ENCODE results near the gene PAF1. TPM values are rescaled to one million over a fixed set of nuclear protein-coding genes. Genes with fewer than 3 reads are reported as not detected.

The PAF1 gene
- total and polyA plus RNA-seq, 2 donors (not counting 1 experiment from before 2014, with no cell fraction given), result 46.4 to 65.5 TPM

- Histone ChIP-seq H3K79me2 (ENCODE audit: control insufficient read depth, insufficient read depth, low read length) (peaks cover 29% of the 10 kb centered on the region), H3K4me3 (replicated peaks in 1 of 4; ENCODE audit: control extremely low read depth in 1 of 4, insufficient read depth in 1 of 4, low read depth in 3 of 4, low read length in 4 of 4) (peak within 1 kb of the TSS; percentile 85 to 96 (median 90)), H3K9ac (ENCODE audit: insufficient read depth, low read length) (peak within 1 kb of the TSS; percentile 91), H3K9me3 (ENCODE audit: control insufficient read depth, insufficient read depth, low read depth, low read length) (no peaks in the 10 kb centered on the region), H3K27me3 (ENCODE audit: control insufficient read depth, insufficient read depth, low read length) (no peaks in the 10 kb centered on the region), H3K36me3 (ENCODE audit: control insufficient read depth, insufficient read depth, low read length) (peaks cover 14% of the 10 kb centered on the region), H4K20me1 (ENCODE audit: control insufficient read depth, extremely low read depth, insufficient read depth, low read length) (no peaks in the 10 kb centered on the region), H2AFZ (ENCODE audit: low read length) (no peak within 1 kb of the TSS), H3K27ac (ENCODE audit: insufficient read depth, low read length) (peak within 1 kb of the TSS; percentile 93), H3K4me1 (ENCODE audit: control insufficient read depth, extremely low read depth, insufficient read depth, low read length) (peaks cover 13% of the 10 kb centered on the region), H3K4me2 (ENCODE audit: extremely low read depth, insufficient read depth, low read length) (peak within 1 kb of the TSS; percentile 73)
- peak; percentile 96 to 98 for DNase-seq (ENCODE audit: low read depth in 2 of 2)
- TF ChIP-seq CTCF (conservative IDR thresholded peaks at IDR 0.05 in 1 of 2, IDR thresholded peaks at IDR 0.05 in 1 of 2; ENCODE audit: low read depth in 1 of 2, low read length in 2 of 2) (no peak), EZH2 (IDR thresholded peaks at IDR 0.05; ENCODE audit: low read length, missing control alignments) (no peak)
These were observed 44.8 kb upstream of the PAF1 start, which contains the start of gene RPS16 for GRCh38 chr19:39435499-39436349. TSS of gene RPS16 (minus strand) at chr19:39435949. CDS start at chr19:39435895, 54 bp downstream.

- no peak for TF ChIP-seq EZH2 (IDR thresholded peaks at IDR 0.05; ENCODE audit: low read length, missing control alignments)
- no peak for TF ChIP-seq CTCF (conservative IDR thresholded peaks at IDR 0.05 in 1 of 2, IDR thresholded peaks at IDR 0.05 in 1 of 2; ENCODE audit: low read depth in 1 of 2, low read length in 2 of 2)
- Histone ChIP-seq H3K36me3 (ENCODE audit: control insufficient read depth, insufficient read depth, low read length) (peaks cover 14% of the 10 kb centered on the region), H3K9me3 (ENCODE audit: control insufficient read depth, insufficient read depth, low read depth, low read length) (no peaks in the 10 kb centered on the region), H3K4me2 (ENCODE audit: extremely low read depth, insufficient read depth, low read length) (peak overlapping the region; percentile 73), H3K27ac (ENCODE audit: insufficient read depth, low read length) (peak overlapping the region; percentile 93), H3K9ac (ENCODE audit: insufficient read depth, low read length) (peak overlapping the region; percentile 36), H3K4me1 (ENCODE audit: control insufficient read depth, extremely low read depth, insufficient read depth, low read length) (peaks cover 13% of the 10 kb centered on the region), H3K27me3 (ENCODE audit: control insufficient read depth, insufficient read depth, low read length) (no peaks in the 10 kb centered on the region), H3K79me2 (ENCODE audit: control insufficient read depth, insufficient read depth, low read length) (peaks cover 29% of the 10 kb centered on the region), H4K20me1 (ENCODE audit: control insufficient read depth, extremely low read depth, insufficient read depth, low read length) (no peaks in the 10 kb centered on the region), H3K4me3 (replicated peaks in 1 of 4; ENCODE audit: control extremely low read depth in 1 of 4, insufficient read depth in 1 of 4, low read depth in 3 of 4, low read length in 4 of 4) (peak overlapping the region; percentile 82 to 96 (median 90)), H2AFZ (ENCODE audit: low read length) (no peak overlapping the region)
- DNase-seq (ENCODE audit: low read depth in 2 of 2), result no peak
These were observed 43.5 kb upstream of the PAF1 start for GRCh38 chr19:39434123-39435076.
